K562 (cell line): Measurements from ENCODE around the gene MCU. TPM values are rescaled to one million over a fixed set of nuclear protein-coding genes. Genes with fewer than 3 reads are reported as not detected.

Source experiments
- C11orf30 ChIP-seq: fragments of 450-650 bp; IDR thresholded peaks from 2 replicates; pipeline ENCODE4 v1.6.1; 2016; ENCODE audit warnings: low read depth, mild to moderate bottlenecking
- KLF13 ChIP-seq: fragments of 450-650 bp; IDR thresholded peaks from 2 replicates; pipeline ENCODE4 v1.6.1; 2016; ENCODE audit warnings: missing genetic modification characterization, low read depth, mild to moderate bottlenecking, missing compliant biosample characterization, moderate library complexity, borderline replicate concordance
- TRIM24 ChIP-seq, 2 experiments: fragments of 450-650 bp; IDR thresholded peaks; 2 replicates each; pipeline ENCODE4 v1.6.1; 2016
- ZNF518B ChIP-seq: fragments of 250-450 bp; sonication (Bioruptor Pico); IDR thresholded peaks from 2 replicates; pipeline ENCODE4 v1.5.0; 2021; ENCODE audit warnings: mild to moderate bottlenecking, moderate library complexity
- ZNF592 ChIP-seq: fragments of 450-650 bp; IDR thresholded peaks from 2 replicates; pipeline ENCODE4 v1.6.1; 2017; ENCODE audit warnings: antibody characterized with exemption, mild to moderate bottlenecking
- polyA plus RNA-seq, 8 experiments: library from polyadenylated mRNA; depleted of rRNA in 4 of 8; stranded (reverse) in 5 of 8; unstranded in 3 of 8; fragments of >200 nt; fragmentation: Nextera tagmentation in 2 of 8; fragmentation: Illumina TruSeq in 1 of 8; extraction: Ambion mirVana in 2 of 8; extraction: Trizol in 1 of 8; gene quantifications; 2 replicates each; pipeline versions ENCODE4 v1.2.1 to v1.2.3, GENCODE V29; 2011 to 2014; ENCODE audit warnings: inconsistent platforms in 1 of 8, missing spikeins in 1 of 8
- total RNA-seq, 7 experiments: library from RNA; depleted of rRNA in 6 of 7; stranded (reverse); fragments of >200 nt in 6 of 7; fragmentation: Illumina TruSeq in 2 of 7; extraction: Trizol in 2 of 7; gene quantifications; 2 replicates each; pipeline versions ENCODE4 v1.2.1 to v1.2.3, GENCODE V29; 2011 to 2021; ENCODE audit warnings: low replicate concordance in 1 of 7

Gene MCU
- total and polyA plus RNA-seq, 9 of the 15 experiments (the other 6 are each of a cell fraction or from before 2014, with no cell fraction given): 8.2 to 88.8 (median 21.3) TPM

- TF ChIP-seq ZNF518B (CRISPR knock-in tag) (no peak), ZNF592 (0 out of 2 replicates have a peak, but pooled peaks have one; percentile 38), TRIM24 (IDR thresholded peaks at IDR 0.05) (peak in 1 of 2 experiments; percentile 46; a peak in 1 of 4 replicates), KLF13 (tag) (no peak), C11orf30 (peak; percentile 97)
Measured at GRCh38 chr10:72659694-72660093, 32.2 kb upstream of the MCU start (continued).
